GM12878 (cell line): ENCODE results near the gene TMEM208. TPM values are rescaled to one million over a fixed set of nuclear protein-coding genes. Genes with fewer than 3 reads are reported as not detected.

Source experiments
- ATAC-seq: fragments of 200-7000 bp; cut with Tn5 transposase; 3 replicates; pipeline ENCODE4 v1.9.1; 2020; ENCODE audit warnings: mild to moderate bottlenecking, moderate library complexity
- BruUV-seq: library from RNA; stranded (reverse); fragments of 400-500 nt; replicated peaks from 2 replicates; lab custom pipeline; 2021; lab: Mats Ljungman, UMichigan
- CTCF ChIA-PET: fragments of 300-600 bp; sonication (Branson Sonifier 250); formaldehyde crosslinking; extraction: SDS; loops from one replicate; lab custom pipeline; 2021; ENCODE audit warnings: inconsistent platforms; lab: Yijun Ruan, JAX
- POLR2A ChIA-PET: fragments of 350-600 bp; formaldehyde crosslinking; extraction: SDS; loops from one replicate; lab custom pipeline; 2021; ENCODE audit warnings: inconsistent platforms; lab: Charles Lee
- RAD21 ChIA-PET: fragments of 300-600 bp; sonication (Branson Sonifier 250); formaldehyde crosslinking; loops from one replicate; lab custom pipeline; 2023; ENCODE audit warnings: antibody characterized with exemption; ENCODE audit not compliant: unreplicated experiment; lab: Charles Lee
- SMC1A ChIA-PET: fragments of 300-600 bp; sonication (Branson Sonifier 250); formaldehyde crosslinking; loops from one replicate; lab custom pipeline; 2023; ENCODE audit not compliant: unreplicated experiment, uncharacterized antibody; lab: Charles Lee
- DNase-seq: peaks from one replicate; pipeline ENCODE4 v3.0.0-alpha.2; 2011; ENCODE audit warnings: low read depth, low spot score
- FAIRE-seq: peaks from 3 replicates; lab custom pipeline; 2011; peaks lifted over from hg19 to GRCh38; lab: Jason Lieb, UNC
- H2AFZ ChIP-seq: 2 replicates; pipeline ENCODE4 v1.6.0; 2011; ENCODE audit warnings: low read depth, low read length, control low read depth; ENCODE audit not compliant: control insufficient read depth
- H3K27ac ChIP-seq: 2 replicates; pipeline ENCODE4 v1.5.1; 2011; ENCODE audit warnings: control low read depth; ENCODE audit not compliant: control insufficient read depth, insufficient read depth
- H3K27me3 ChIP-seq, 2 experiments: replicated peaks in 1 of 2; 2 replicates each; pipeline versions ENCODE4 v1.6.0 to v1.6.1; 2011; ENCODE audit warnings: low read length in 1 of 2; ENCODE audit not compliant: control insufficient read depth in 2 of 2, insufficient read depth in 2 of 2
- H3K36me3 ChIP-seq, 2 experiments: 2 replicates each; pipeline ENCODE4 v1.5.1; 2011; ENCODE audit warnings: low read length in 1 of 2; ENCODE audit not compliant: control insufficient read depth in 2 of 2, insufficient read depth in 2 of 2
- H3K4me1 ChIP-seq: 2 replicates; pipeline ENCODE4 v1.6.1; 2011; ENCODE audit warnings: mild to moderate bottlenecking, low read length, moderate library complexity, mixed read lengths; ENCODE audit not compliant: control insufficient read depth, insufficient read depth
- H3K4me2 ChIP-seq: 2 replicates; pipeline ENCODE4 v1.6.0; 2011; ENCODE audit warnings: control low read depth; ENCODE audit not compliant: control insufficient read depth, insufficient read depth
- H3K4me3 ChIP-seq: fragments of 200-600 bp; sonication (generic); 2 replicates; pipeline ENCODE4 v1.5.1; 2016
- H3K79me2 ChIP-seq: 2 replicates; pipeline ENCODE4 v1.6.0; 2011; ENCODE audit warnings: low read length; ENCODE audit not compliant: control insufficient read depth, insufficient read depth
- H3K9ac ChIP-seq: 2 replicates; pipeline ENCODE4 v1.8.0; 2011; ENCODE audit warnings: low read length, control low read depth, mixed read lengths; ENCODE audit not compliant: control insufficient read depth, insufficient read depth
- H3K9me3 ChIP-seq: replicated peaks from 3 replicates; pipeline ENCODE4 v1.5.1; 2011; ENCODE audit warnings: mild to moderate bottlenecking, low read length; ENCODE audit not compliant: control insufficient read depth, insufficient read depth
- H4K20me1 ChIP-seq: 2 replicates; pipeline ENCODE4 v1.6.0; 2011; ENCODE audit not compliant: control insufficient read depth, insufficient read depth
- ATF3 ChIP-seq: IDR thresholded peaks from 2 replicates; pipeline ENCODE4 v1.6.1; 2011; ENCODE audit warnings: low read depth, mild to moderate bottlenecking, low read length, moderate library complexity, borderline replicate concordance; ENCODE audit errors: extremely low read depth
- BHLHE40 ChIP-seq, 2 experiments: fragments of 450-650 bp in 1 of 2; IDR thresholded peaks; 2 replicates each; pipeline ENCODE4 v1.6.1; 2011 to 2017; ENCODE audit warnings: low read depth in 2 of 2, borderline replicate concordance in 1 of 2, improper control_type of control experiment in 1 of 2, low read length in 1 of 2, mild to moderate bottlenecking in 1 of 2
- CEBPZ ChIP-seq: fragments of 150-350 bp; IDR thresholded peaks from 2 replicates; pipeline ENCODE4 v1.6.1; 2016; ENCODE audit warnings: low read depth, low read length
- E2F4 ChIP-seq: IDR thresholded peaks from 2 replicates; pipeline ENCODE4 v1.6.1; 2012; ENCODE audit warnings: low read depth, low read length, improper control_type of control experiment
- ESRRA ChIP-seq: IDR thresholded peaks from 2 replicates; pipeline ENCODE4 v1.6.1; 2012; ENCODE audit warnings: mild to moderate bottlenecking, low read length, improper control_type of control experiment
- FOXM1 ChIP-seq: IDR thresholded peaks from 2 replicates; pipeline ENCODE4 v1.6.1; 2012; ENCODE audit warnings: low read depth, mild to moderate bottlenecking, inconsistent platforms, low read length, moderate library complexity
- KAT2A ChIP-seq: conservative IDR thresholded peaks from 2 replicates; pipeline ENCODE4 v1.6.1; 2011; ENCODE audit warnings: low read depth, low read length; ENCODE audit not compliant: control insufficient read depth
- KDM1A ChIP-seq: fragments of 200-600 bp; sonication (generic); IDR thresholded peaks from 2 replicates; pipeline ENCODE4 v1.6.1; 2016; ENCODE audit warnings: borderline replicate concordance
- MAX ChIP-seq: IDR thresholded peaks from 2 replicates; pipeline ENCODE4 v1.6.1; 2012; ENCODE audit warnings: low read depth, low read length, improper control_type of control experiment
- NR2C2 ChIP-seq: IDR thresholded peaks from 2 replicates; pipeline ENCODE4 v1.6.1; 2011; ENCODE audit warnings: borderline replicate concordance, low read depth; ENCODE audit not compliant: control insufficient read depth, insufficient read length
- PML ChIP-seq: IDR thresholded peaks from 2 replicates; pipeline ENCODE4 v1.6.1; 2012; ENCODE audit warnings: low read length, inconsistent platforms
- POLR2A ChIP-seq: IDR thresholded peaks from 2 replicates; pipeline ENCODE4 v1.6.1; 2011; ENCODE audit warnings: low read depth, mild to moderate bottlenecking, low read length
- POLR2AphosphoS2 ChIP-seq: IDR thresholded peaks from 2 replicates; pipeline ENCODE4 v1.6.1; 2011; ENCODE audit warnings: low read depth, mild to moderate bottlenecking, low read length, improper control_type of control experiment, moderate library complexity
- SIN3A ChIP-seq: IDR thresholded peaks from 2 replicates; pipeline ENCODE4 v1.6.1; 2012; ENCODE audit warnings: low read depth, low read length, improper control_type of control experiment
- SMAD1 ChIP-seq: fragments of 450-650 bp; IDR thresholded peaks from 2 replicates; pipeline ENCODE4 v1.6.1; 2018; ENCODE audit warnings: mild to moderate bottlenecking, low read depth; ENCODE audit not compliant: partially characterized antibody
- SMARCA5 ChIP-seq: fragments of 450-650 bp; IDR thresholded peaks from 2 replicates; pipeline ENCODE4 v1.6.1; 2017; ENCODE audit warnings: mild to moderate bottlenecking
- STAT1 ChIP-seq: fragments of 450-650 bp; conservative IDR thresholded peaks from 2 replicates; pipeline ENCODE4 v1.6.1; 2014; ENCODE audit warnings: antibody characterized with exemption, mild to moderate bottlenecking
- TARDBP ChIP-seq: IDR thresholded peaks from 2 replicates; pipeline ENCODE4 v1.6.1; 2016; ENCODE audit warnings: borderline replicate concordance
- ZNF622 ChIP-seq: fragments of 450-650 bp; IDR thresholded peaks from 2 replicates; pipeline ENCODE4 v1.6.1; 2017; ENCODE audit warnings: mild to moderate bottlenecking, inconsistent platforms
- WGBS: methylation state at CpG from one replicate; pipeline ENCODE4 v1.1.6; 2016; ENCODE audit warnings: low lambda C conversion rate; ENCODE audit not compliant: insufficient replicate concordance, insufficient coverage; ENCODE audit errors: missing lambda C conversion rate; 5-methylcytosine and 5-hydroxymethylcytosine counted together
- in situ Hi-C: fragments of 300-500 bp; cut with MboI; formaldehyde crosslinking; loops from 9 replicates; pipeline ENCODE4 v1.14.3; 2018; ENCODE audit warnings: mixed read lengths
- intact Hi-C: fragments of 100-400 bp; cut with micrococcal nuclease; formaldehyde crosslinking; loops from one replicate; pipeline ENCODE4 v1.14.2; 2022; ENCODE audit not compliant: unreplicated experiment
- polyA plus RNA-seq, 11 experiments: library from polyadenylated mRNA; depleted of rRNA in 4 of 11; unstranded in 6 of 11; stranded (reverse) in 5 of 11; fragments of >200 nt; fragmentation: Nextera tagmentation in 4 of 11; fragmentation: Illumina TruSeq in 1 of 11; extraction: Ambion mirVana in 4 of 11; extraction: Trizol in 1 of 11; gene quantifications; 1 replicate in 1 of 11; 2 replicates in 10 of 11; pipeline versions ENCODE4 v1.2.1 to v1.2.3, GENCODE V29; 2011 to 2016; ENCODE audit warnings: inconsistent platforms in 2 of 11, missing spikeins in 2 of 11, low read depth in 1 of 11
- total RNA-seq, 4 experiments: library from RNA; depleted of rRNA in 3 of 4; stranded (reverse); fragments of >200 nt in 3 of 4; fragmentation: Illumina TruSeq in 1 of 4; extraction: Trizol in 1 of 4; gene quantifications; 2 replicates each; pipeline versions ENCODE4 v1.2.1 to v1.2.3, GENCODE V29; 2013 to 2021

Gene TMEM208
- total and polyA plus RNA-seq, 10 of the 15 experiments (the other 5 are each of a cell fraction or from before 2014, with no cell fraction given): 34.1 to 244 (median 54.1) TPM

- BruUV-seq: TSS peak; percentile 77
- FAIRE-seq: peak; percentile 99
- CTCF ChIA-PET: interaction anchor here (0.6 to 1.8 kb wide), 8 partner anchors 26 to 238 kb away, joined by 3 to 11 read pairs (median 4); partner anchors contain the start of genes FBXL8, TMEM208 and TRADD
- intact Hi-C loops (loop anchor here (2.0 kb wide), 1 partner anchor 55 kb away; the partner anchor contains the start of gene FHOD1), in situ Hi-C loops (no loop called here)
- Histone ChIP-seq H3K36me3 (peaks cover 14 to 20% of the 10 kb centered on the region in 2 experiments), H3K27ac (peak within 1 kb of the TSS; percentile 79), H3K4me1 (peaks cover 8% of the 10 kb centered on the region), H3K9me3 (no peaks in the 10 kb centered on the region), H3K27me3 (no peaks in the 10 kb centered on the region), H4K20me1 (peaks cover 7% of the 10 kb centered on the region), H3K4me3 (peak within 1 kb of the TSS; percentile 99), H3K4me2 (peak within 1 kb of the TSS; percentile 95), H3K9ac (peak within 1 kb of the TSS; percentile 97), H2AFZ (peak within 1 kb of the TSS; percentile 63), H3K79me2 (peaks cover 23% of the 10 kb centered on the region)
- 1% methylated on average over 47 of the region's 54 CpGs for WGBS
- RAD21 ChIA-PET: interaction anchor here (0.8 to 1.7 kb wide), 5 partner anchors 22 to 55 kb away, joined by 3 to 7 read pairs (median 5); partner anchors contain the start of genes FHOD1, NOL3 and TMEM208
- DNase-seq: peak; percentile 66
- peak; percentile 98 for ATAC-seq
- POLR2A ChIA-PET: interaction anchor here (0.7 to 4.7 kb wide), 6 partner anchors 17 to 52 kb away, joined by 3 to 22 read pairs (median 4); partner anchors contain the start of gene TMEM208
- SMC1A ChIA-PET: interaction anchor here (0.8 to 2.1 kb wide), 4 partner anchors 53 to 174 kb away, joined by 3 to 9 read pairs (median 3); partner anchors contain the start of gene PHAF1
- no peak for TF ChIP-seq SMAD1
- TF ChIP-seq ATF3: no peak
- TF ChIP-seq TARDBP: no peak
- peak; percentile 49; the same call in 1 of the 2 replicates for TF ChIP-seq SIN3A
- TF ChIP-seq KAT2A: no peak
- no peak for TF ChIP-seq E2F4
- TF ChIP-seq POLR2A: peak; percentile 84
- no peak for TF ChIP-seq MAX
- peak; percentile 94 to 97 for TF ChIP-seq BHLHE40 (IDR thresholded peaks at IDR 0.05; ENCODE audit: borderline replicate concordance in 1 of 2, low read depth in 2 of 2, low read length in 1 of 2)
- peak; percentile 85 for TF ChIP-seq SMARCA5
- TF ChIP-seq FOXM1: no peak
- no peak for TF ChIP-seq ZNF622
- no peak for TF ChIP-seq ESRRA
- TF ChIP-seq PML: no peak; the same call in 1 of the 2 replicates
- no peak for TF ChIP-seq CEBPZ
- TF ChIP-seq NR2C2: no peak
- peak; percentile 70; the same call in 1 of the 2 replicates for TF ChIP-seq POLR2AphosphoS2
- TF ChIP-seq STAT1: peak; percentile 41; the same call in 1 of the 2 replicates
- no peak for TF ChIP-seq KDM1A
These were observed 34.8 kb upstream of the TMEM208 start, which contains the start of gene E2F4 for GRCh38 chr16:67191995-67192681. E2F4 (plus strand) TSS chr16:67192155; CDS start chr16:67192228, 73 bp downstream.
